Measurements from ENCODE around the gene ATP5MK. TPM values are rescaled to one million over a fixed set of nuclear protein-coding genes. Genes with fewer than 3 reads are reported as not detected.

Gene ATP5MK, protein sequence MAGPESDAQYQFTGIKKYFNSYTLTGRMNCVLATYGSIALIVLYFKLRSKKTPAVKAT
- 125 and 156 TPM in 2 replicates for total RNA-seq (2014; rRNA removed; shearing (Covaris generic))

DNA sequence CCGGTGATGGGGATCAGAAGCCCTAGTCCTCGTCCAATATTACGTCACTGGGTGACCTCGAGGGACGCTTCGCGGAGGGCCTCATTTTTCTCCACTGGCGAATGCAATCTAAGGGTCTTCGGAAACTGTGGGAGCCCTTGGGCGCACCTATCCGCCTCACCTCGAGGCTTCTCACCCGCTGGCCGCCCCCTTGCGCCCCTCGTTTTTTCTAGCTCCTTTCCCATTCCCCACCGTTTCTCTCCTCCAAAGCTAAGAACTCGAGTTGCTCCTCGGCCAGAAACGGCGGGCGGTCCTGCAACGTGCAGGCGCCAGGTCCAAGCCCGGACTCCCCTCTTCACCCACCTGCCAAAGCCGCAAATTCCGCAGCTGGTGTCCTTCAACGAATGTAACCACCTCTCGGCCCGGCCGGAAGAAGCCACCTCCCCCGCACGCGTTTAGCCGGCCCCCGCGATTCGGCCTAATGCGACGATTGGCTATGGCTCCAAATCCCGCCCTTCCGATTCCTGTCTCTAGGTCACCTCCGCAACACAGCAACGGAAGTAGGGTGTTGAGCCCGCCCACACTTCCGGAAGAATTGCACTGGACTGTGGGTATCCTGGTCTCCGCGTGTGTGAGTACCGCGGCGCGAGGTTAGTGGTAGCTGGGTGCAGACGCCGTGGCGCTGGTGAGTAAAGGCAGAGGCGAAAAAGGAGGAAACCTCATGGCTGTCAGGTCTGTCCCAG, at the start of gene ATP5MK, which contains the start of gene PDCD11:
TSS of gene ATP5MK (minus strand) at position 409 of the 722 bp plus-strand sequence. CDS start 4,018 bp downstream, outside the sequence.
TSS of gene PDCD11 (plus strand) at position 560 of the 722 bp plus-strand sequence. CDS start 1,801 bp downstream, outside the sequence.

DNA sequence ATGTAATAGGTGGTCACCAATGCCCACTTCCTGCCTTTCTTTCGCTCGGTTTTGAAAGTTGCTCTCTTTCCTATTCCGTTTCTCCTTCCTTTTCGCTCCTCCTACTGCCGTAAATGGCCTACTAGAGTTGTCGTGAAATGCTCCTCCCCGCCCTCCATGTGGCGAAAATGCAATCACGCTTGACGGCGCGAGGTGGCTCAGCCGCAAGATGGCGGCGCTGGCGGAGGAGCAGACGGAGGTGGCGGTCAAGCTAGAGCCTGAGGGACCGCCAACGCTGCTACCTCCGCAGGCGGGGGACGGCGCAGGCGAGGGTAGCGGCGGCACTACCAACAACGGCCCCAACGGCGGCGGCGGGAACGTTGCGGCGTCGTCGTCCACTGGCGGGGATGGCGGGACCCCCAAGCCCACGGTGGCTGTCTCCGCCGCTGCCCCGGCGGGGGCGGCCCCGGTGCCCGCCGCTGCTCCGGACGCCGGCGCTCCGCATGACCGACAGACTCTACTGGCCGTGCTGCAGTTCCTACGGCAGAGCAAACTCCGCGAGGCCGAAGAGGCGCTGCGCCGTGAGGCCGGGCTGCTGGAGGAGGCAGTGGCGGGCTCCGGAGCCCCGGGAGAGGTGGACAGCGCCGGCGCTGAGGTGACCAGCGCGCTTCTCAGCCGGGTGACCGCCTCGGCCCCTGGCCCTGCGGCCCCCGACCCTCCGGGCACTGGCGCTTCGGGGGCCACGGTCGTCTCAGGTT, 28.3 kb downstream of the ATP5MK start, which contains the start of gene TAF5:
TSS of gene TAF5 (plus strand) at position 195 of the 737 bp plus-strand sequence. CDS start at position 209, 14 bp downstream.

DNA sequence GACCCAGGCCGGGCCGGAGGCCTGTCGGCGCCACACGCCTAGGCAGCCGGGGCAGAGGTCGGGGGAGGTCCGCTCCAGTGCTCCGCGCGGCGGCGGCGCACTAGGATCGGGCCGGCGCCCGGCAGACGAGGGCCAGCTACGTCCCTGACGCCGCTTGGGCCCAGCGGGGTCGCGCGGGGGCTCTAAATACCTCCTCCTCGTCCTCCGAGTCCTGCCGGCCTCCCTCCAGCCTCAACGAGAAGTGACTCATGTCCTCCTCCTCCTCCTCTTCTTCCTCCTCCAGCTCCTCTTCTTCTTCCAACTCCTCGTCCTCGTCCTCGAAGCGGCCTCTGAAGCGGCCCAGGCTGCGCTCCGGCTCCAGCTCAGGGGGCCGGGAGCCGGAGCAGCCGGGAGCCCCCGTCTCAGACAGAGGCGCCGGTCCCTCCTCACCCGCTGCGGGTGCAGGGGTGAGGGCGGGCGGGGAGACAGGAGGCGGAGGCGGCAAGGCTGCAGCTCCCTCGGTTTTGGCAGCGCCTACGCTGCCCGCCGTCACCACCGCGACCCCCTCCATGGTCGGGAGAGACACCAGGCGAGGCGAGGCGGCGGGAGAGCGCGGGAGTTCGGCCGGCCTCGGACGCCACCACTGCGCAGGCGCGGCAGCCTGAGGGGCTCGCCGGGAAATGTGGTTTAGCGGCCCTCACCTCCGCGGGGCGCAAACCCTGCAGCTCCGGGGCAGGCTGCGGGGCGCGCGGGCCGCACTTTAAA, 45.6 kb downstream of the ATP5MK start, which contains the start of gene PCGF6:
TSS of gene PCGF6 (minus strand) at position 624 of the 744 bp plus-strand sequence. CDS start at position 550, 74 bp downstream.

Other genes starting within 250 kb of the ATP5MK start
- 26.5 and 27.9 TPM in 2 replicates for gene NT5C2, start 203.2 kb downstream of the ATP5MK start, total RNA-seq (2014; rRNA removed; shearing (Covaris generic))
- not detected in 2 replicates for gene RPEL1, start 150.6 kb downstream of the ATP5MK start, total RNA-seq (2014; rRNA removed; shearing (Covaris generic))
- gene INA, start 119.3 kb downstream of the ATP5MK start, total RNA-seq (2014; rRNA removed; shearing (Covaris generic)), result not detected in 2 replicates
- 20.9 and 23.4 TPM in 2 replicates for gene PCGF6, start 45.3 kb downstream of the ATP5MK start, total RNA-seq (2014; rRNA removed; shearing (Covaris generic))
- gene TAF5, start 28.5 kb downstream of the ATP5MK start, total RNA-seq (2014; rRNA removed; shearing (Covaris generic)), result 8.6 and 11.0 TPM in 2 replicates
- gene PDCD11, start 151 bp upstream of the ATP5MK start, total RNA-seq (2014; rRNA removed; shearing (Covaris generic)), result 89.6 and 98.2 TPM in 2 replicates
- 20.2 and 23.8 TPM in 2 replicates for gene CALHM2, start 55.9 kb upstream of the ATP5MK start, total RNA-seq (2014; rRNA removed; shearing (Covaris generic))
- not detected in 2 replicates for gene CALHM1, start 62.4 kb upstream of the ATP5MK start, total RNA-seq (2014; rRNA removed; shearing (Covaris generic))
- 0.34 and 1.2 TPM in 2 replicates for gene CALHM3, start 82.8 kb upstream of the ATP5MK start, total RNA-seq (2014; rRNA removed; shearing (Covaris generic))
- 0.53 and 0.66 TPM in 2 replicates for gene NEURL1, start 97.2 kb upstream of the ATP5MK start, total RNA-seq (2014; rRNA removed; shearing (Covaris generic))